NCI-H1694 treated with DMSO at 0.1 percent for 48 hours (cell line): ENCODE results near the gene CBX4.
"Not testable (repeated sequence)": the region's sequence is repeated elsewhere in the genome, so short reads cannot be mapped to it uniquely, and the experiment has no call there.

Experiments used
- DNase-seq: peaks from one replicate; lab custom pipeline; 2025; lab: John Stamatoyannopoulos, UW

The CBX4 gene

DNA sequence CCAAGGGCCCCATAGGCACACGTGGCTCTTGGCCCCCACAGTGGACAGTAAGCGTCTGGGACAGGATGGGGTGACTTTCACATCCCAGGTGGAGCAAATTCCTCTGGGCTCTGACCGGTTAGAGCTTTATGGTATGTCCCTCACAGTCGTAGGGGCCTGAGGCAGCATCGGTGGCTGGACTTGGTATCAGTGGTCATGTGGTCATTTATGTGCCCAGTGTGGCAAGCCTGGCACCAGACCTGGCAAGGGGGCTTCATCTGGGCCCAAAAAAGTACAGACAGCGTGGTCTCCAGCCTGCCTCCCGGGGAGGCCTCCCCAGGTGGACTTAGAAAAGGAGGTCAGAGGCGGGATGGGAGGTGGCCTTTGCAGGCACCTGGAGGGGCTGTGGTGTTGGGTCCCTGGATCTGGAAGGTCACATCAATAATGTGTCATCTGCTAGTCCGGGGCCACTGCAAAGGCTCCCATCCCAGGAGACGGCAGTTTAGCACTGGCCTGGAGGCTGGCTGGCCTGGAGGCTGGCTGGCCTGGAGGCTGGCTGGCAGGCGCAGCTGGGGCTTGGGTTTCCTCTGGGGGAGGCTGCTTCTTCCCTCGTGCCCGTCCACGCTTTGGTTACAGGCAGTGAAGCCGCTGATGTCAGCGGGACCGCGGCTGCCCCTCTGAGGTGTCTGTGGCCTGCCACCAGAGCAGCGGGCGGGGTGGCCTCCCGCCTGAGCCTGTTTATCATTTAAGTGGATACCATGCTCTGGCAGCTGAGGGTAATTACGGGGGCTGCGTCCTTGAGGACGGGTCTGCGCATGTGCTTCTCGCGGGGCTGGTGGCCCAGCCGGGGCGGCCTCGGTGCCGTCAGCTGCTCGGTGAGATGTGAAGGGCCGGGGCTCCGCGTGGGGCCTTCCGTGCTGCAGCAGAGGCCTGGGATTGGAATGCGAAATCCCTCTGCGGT is 20.7 kb upstream of the CBX4 start:
- DNase-seq: no peak

DNA sequence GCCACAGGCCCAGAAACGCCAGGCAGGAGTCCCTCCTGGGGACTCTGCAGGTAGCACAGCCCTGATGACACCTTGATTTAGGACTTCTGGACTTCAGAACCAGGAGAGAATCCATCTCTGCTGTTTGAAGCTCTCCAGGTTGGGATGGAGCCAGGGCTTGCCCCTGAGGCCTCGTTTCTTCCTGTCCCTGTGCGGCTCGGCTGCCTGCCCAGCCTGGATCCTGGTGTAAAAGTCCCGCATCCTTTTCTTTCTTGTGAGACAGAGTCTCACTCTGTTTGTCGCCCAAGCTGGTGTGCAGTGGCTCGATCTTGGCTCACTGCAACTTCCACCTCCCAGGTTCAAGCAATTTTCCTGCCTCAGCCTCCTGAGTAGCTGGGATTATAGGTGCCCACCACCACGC is 17.9 kb upstream of the CBX4 start:
- no peak for DNase-seq

DNA sequence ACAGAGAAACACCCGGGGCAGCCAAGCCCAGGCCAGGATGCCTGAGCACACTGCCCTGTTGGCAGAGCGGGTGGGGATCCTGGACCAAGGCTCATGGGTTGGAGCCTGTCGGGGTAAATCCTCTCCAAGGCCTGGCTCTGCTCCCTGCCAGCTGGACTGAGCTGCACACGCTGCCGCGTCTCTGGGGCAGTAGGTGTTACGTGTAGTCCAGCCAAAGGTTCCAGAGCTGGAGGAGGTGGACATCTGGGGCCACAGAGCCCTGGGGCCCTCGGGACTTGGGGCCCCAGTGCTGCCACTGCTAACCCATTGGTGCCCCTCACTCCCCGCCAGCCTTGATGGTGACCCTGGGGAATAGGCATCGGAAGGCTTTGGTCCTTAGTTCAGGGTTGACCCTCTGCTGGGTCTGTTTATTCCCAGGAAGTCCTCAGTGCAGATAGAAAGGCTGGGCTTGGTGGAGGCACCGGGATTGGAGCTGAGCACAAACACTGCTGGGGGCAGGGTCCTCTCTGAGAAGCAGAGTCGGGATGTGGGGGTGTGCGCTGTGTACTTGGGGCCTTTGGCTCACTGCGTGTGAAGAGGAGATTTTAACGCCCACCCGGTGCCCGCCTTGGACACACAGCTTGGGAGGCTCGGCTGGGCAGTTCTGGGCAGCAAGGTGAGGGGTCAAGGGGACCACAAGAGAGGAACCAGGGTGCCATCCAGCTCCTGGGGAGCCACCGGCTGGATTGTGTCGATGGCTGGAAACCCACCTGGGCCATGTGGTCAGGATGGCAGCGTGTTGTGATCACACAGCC is 16.3 kb upstream of the CBX4 start:
- no peak for DNase-seq

DNA sequence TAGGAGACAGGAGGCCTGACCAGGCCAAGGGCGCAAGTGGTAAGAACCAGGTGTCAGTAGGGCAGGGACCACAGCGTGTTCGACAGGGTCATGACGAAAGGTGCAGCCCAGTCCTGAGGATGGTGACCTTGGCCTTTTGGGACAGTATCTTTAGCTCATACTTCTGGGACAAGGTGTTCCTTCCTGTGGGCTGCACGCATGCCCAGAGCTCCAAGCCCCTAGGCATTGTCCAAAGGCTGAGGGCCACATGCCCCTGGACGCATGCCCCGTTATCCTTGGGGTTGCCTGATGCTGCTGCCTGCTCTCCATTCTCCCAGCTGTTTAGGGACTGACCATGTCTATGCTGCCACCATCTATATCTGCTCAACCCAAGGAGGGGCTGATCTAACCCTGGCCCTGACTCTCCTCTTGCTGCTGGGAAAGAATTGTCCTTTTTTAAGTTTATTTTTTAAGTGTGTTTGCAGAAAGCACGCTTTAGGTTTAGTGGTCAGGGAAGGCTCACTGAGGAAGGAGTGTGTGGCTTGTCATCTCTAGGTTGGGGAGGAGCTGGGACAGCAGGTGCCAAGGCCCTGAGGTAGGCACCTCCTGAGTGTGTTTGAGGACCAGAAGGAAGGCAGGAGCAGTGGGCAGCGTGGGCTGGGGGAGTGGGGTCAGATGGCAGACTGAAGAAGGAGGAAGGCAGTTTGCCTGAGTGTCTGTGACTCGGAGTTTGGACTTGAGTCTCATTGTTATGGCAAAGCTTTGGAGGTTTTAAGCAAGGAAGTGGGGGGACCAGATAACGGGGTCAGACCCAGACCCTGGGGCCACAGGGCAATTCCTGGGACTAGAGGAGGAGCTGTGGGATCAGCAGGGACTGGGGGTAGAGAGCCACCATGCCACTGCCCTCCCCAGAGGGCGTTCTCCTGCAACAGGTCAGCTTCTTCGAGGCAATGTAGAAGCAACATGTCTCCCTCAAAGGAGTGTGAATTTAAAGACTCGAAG is 15.1 kb upstream of the CBX4 start:
- no peak for DNase-seq

DNA sequence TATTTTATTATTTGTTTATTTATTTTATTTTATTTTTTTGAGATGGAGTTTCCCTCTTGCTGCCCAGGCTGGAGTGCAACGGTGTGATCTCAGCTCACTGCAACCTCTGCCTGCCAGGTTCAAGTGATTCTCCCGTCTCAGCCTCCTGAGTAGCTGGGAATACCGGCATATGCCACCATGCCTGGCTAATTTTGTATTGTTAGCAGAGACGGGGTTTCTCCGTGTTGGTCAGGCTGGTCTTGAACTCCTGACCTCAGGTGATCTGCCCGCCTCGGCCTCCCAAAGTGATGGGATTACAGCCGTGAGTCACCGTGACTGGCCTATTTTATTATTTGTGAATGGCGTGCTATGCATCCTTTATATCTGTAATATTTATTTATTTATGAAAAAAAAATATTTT is 13.9 kb upstream of the CBX4 start:
- DNase-seq: not testable (repeated sequence)

DNA sequence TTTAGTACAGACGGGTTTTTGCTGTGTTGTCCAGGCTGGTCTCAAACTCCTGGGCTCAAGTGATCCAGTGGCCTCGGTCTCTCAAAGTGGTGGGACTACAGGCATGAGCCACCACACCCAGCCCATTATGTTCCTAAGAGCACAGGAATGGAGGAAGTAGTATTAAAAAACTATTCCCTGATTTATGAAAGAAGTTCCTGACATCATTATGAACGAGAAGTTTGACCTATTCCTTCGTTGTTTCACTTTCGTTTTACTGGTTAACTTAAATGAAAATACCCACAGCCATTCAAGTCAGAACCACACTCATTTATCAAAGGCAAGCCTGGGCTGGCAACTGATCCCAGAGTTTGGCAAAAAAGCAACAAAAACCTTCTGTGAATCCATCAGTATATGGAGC is 13.5 kb upstream of the CBX4 start:
- peak; percentile 70 for DNase-seq

DNA sequence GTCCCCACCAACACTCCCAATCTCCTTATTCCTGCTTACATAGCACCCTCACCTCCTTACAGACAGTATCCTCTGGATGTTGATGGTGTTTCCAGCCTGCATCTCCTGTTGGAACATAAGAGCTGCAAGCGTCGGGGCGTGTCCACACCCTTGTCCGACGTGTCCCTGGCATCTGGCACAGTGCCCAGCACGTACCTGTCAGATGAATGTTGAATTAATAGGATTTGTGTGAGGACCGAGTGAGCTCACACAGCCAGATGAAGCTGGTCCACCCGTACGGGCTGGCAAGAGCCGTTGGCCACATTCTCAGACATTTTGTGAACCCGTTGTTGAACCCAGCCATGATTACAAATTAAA is 12.2 kb upstream of the CBX4 start:
- DNase-seq: no peak

DNA sequence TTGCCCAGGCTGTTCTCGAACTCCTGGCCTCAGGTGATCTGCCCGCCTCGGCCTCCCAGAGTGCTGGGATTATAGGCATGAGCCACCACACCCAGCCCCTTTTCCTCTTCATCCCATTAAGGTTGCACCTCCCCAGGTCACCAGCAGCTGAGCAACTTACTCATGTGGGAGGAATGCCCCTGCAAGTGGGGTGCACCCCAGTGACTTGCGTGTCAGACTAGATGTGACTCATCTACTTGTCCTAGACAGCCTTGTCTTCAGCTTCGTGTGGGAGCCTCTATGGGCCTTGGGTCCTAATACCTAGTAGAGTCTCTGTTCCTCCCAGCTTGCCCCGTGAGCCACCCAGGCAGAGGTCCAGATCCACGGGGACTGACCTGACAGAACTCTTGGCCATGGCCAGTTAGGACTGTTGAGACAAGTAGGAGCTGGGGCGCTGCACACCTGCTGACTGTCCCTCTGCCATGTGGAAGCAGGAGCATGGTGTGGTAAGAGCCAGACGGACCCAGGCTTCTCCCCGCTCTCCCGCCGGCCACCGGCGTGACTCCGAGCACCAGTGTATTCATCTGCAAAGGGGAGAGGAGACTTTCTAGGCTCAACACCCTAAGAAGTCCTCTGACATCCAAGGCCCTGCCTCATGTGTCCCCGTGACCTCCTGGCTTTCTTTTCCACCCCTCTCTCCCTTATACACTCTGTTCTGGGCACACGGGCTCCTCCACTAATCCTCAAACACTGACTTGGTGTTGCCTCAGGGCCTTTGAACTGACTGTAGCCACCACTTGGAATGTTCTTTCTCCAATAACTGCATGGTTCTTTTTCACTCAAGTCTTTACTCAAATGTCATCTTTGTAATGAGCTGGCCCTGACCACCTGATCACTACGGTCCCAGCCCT is 11.6 kb upstream of the CBX4 start:
- DNase-seq: no peak

DNA sequence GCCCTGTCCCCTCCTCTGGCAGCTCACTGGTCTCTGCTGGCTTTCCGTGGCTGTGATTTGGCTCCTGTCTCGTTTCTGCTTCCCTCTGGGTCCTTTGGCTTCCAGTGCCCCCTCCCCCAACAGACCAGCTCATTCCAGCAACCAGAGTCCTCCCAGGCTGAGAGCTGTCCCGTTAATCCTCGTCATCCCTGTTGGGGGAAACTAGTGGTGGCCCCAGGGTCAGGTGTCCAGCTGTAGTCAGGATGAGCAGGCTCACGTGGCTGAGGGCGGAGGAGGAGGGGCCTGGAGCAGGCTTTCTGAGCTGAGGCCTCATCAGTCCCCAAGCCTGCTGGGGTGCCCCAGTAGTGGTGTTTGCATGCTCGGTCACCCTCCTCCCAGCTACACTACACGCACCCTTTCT is 10.7 kb upstream of the CBX4 start:
- no peak for DNase-seq

DNA sequence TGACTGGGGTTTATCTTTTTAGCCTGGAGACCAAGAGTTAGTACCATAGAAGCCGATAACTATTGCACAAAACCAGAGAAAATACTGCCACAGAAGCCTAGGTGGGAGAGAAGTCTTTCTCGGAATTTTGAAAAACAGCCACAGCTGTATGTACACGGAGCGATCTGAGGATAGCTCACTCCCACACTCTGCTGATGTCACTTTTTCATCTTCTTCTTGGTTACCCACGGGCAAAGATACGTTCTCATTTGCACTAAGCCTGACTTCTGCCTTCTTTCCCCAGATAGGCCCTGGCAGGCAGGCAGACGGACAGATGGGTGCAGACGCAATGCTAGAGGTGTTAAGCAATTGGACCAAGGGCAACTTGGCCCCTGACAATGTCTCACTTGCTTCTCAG is 9.1 kb upstream of the CBX4 start:
- no peak for DNase-seq

DNA sequence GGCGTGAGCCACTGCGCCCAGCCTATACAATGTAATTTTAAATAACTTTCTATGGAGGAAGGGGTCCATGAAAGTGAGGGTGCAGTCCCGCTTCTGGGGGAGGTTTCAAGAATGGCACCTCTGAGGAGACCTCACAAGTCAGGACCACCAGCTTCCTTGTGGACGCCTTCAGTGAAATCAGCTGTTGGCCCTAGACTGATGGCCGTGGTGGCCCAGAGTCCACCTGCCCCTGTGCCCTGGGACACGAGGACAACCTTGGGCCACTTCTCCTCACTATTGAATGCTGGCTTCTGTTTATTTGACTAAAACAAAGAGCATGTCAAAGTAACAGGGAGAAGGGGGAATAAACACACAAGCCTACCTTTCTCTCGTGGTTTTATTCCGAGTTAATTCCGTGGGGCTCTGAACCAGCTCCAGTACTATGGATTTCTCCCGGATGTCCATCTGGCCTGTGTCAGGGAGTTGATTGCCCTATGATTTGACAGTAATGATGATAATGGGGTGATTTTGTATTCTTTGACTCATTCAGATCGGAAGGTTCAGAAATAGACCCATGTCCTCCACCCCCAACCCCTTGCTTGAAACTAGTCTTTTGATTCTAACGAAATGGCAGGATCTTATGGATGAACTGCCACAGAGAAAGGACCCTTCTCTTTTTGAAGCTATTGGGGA is 8.6 kb upstream of the CBX4 start:
- DNase-seq: no peak

DNA sequence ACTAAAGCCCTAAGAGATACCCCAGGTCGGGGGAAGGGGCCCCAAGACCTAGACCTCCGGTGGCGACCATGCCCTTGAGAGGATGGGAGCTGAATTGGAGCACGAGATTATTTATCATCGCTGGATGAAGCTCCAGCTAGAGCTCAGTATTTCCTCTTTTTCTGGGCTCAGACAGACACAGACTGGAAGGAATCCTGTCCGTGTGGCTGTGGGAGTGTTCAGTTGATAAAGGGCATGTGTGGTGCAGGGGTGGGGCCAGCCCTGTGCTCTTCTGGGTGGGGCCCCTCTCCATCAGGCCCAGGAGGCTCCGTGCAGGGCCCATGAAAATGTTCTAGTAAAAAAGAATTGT is 6.3 kb upstream of the CBX4 start:
- no peak for DNase-seq

DNA sequence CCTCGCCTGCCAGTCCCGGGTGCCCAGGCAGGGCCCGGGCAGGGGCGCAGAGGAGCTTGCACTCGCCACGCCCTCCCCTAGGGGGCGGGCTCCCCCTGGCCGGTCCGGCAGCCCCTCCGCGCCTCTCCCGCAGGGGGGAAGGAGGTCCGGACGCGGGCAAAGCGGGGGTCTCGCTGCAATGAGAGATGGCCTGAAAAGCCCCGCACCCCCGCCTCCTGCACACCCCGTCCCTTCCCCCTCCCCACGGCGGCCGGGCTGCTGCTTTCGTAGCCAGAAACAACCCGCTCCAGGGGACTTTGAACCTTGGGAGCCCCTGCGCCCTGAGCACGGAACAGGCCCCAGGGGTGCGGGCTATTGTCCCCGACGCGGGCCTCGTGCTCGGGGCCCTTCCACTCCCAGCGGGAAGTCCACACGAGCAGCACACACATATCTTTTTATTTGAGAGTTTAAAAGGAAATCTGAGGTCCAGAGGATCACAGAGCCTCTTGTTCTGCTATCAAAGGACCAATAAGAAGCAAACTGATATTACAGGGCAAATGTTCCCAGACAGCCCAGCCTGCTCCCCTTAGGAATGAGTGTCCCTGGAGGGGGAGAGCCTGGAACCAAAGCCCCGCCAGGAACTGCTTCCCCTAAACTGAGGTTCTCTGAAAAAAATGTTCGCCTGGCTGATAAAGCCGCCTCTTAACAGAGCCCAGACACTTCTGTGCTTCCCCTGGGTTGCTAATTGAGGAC is 5.8 kb upstream of the CBX4 start:
- DNase-seq: no peak

DNA sequence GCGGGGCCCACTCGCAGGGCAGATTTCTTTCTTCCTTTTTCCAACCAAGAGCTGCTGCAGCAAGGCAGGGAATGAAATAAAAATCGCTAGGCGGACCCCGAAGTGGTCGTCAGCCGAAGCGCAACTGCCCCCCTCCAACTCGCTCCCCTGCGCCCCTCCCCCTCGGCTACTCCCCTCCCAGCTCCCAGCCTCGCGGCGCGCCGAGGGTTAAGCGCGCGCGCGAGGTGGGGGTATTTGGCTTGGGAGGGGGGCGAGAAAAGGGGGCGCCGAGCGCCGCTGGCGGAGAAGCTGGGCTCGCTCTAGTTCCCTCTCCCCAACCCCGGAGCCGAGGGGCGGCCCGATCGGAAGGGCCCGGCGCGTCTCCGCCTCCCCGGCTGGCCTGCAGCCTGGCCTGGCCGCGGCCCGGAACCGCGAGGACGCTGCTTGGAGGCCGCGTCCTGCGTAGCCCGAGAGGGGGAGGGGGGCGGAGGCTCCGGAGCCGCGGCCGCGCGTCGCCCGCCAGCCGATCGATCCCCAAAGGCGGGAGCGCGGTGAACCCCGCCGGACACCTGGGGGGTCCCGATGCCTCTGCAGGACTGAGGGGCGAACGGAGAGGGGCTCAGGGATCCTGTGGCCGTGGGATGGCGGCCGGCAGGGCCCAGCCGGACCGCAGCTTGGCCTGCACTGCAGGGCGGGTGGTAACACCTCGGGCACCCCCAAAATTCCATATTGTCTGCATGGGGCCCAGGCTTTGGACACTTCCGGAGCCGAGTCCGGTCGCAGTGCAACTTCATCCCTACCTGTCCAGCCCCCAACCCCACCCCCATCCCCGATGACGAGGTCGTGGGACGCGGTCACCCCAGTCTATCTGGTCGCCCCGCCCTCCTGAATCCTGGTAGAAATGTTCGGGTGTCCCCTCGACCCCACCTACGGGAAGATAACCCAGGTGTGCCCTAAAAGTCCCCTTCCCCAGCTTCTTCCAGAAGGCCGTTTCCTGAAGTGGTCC is 4.9 kb upstream of the CBX4 start:
- DNase-seq: peak; percentile 18

DNA sequence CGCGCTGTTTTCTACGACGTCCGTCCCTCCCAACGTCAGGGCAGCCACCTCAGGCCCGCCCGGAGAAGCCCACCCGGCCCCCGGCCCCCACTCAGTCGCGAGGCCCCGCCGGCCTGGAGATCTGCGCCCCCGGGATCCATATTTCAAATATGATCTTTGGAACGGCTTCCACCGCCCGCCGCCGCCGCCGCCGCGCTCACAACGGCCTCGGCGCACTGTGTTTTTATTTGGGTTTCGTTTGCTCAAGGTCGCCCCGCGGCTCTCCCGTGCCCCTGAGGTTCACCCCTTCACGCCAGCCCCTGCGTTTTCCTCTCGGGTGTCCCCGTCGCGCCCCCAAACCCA is 4.2 kb upstream of the CBX4 start:
- no peak for DNase-seq

DNA sequence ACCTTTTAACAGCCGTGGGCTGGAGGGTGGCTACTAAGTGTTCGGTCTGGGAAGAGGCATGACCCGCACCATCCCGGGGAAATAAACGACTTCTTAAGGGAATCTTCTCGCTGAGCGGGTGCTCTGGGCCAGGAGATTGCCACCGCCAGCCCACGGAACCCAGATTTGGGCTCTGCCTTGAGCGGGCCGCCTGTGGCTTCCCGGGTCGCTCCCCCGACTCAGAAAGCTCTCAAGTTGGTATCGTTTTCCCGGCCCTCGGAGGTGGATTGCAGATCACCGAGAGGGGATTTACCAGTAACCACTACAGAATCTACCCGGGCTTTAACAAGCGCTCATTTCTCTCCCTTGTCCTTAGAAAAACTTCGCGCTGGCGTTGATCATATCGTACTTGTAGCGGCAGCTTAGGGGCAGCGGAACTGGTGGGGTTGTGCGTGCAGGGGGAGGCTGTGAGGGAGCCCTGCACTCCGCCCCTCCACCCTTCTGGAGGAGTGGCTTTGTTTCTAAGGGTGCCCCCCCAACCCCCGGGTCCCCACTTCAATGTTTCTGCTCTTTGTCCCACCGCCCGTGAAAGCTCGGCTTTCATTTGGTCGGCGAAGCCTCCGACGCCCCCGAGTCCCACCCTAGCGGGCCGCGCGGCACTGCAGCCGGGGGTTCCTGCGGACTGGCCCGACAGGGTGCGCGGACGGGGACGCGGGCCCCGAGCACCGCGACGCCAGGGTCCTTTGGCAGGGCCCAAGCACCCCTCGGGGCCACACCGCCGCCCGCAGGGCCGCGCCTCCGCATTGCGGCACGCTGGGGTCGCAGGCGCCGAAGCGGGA is 3.6 kb upstream of the CBX4 start:
- no peak for DNase-seq

DNA sequence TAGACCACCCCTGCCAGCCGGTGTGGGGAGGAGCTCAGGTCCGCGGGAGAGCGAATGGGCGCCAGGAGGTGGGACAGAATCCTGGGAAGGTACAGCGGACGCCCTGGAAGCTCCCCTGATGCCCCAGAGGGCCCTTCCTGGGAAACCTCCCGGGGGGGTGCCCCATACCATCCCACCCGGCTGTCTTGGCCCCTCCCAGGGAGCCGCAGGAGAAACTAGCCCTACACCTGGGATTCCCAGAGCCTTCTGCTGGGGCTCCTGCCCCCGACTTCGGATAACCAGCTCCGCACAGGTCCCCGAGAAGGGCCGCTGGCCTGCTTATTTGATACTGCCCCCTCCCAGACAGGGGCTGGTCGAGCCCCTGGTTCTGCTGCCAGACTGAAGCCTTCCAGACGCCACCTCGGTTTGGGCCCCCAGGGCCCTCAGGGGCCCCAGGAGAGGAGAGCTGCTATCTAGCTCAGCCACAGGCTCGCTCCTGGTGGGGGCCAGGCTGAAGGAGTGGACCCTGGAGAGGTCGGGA is 3.0 kb upstream of the CBX4 start:
- no peak for DNase-seq
